NCI-H69 (cell line): ENCODE data around the gene DUS1L.

Experiments used
- DNase-seq: peaks from one replicate; lab custom pipeline; 2025; lab: John Stamatoyannopoulos, UW

DUS1L gene

GRCh38 chr17:82087961-82088837 is 22.6 kb upstream of the DUS1L start:
- no peak for DNase-seq

- DNase-seq, result no peak
Measured at GRCh38 chr17:82086941-82087906, 21.6 kb upstream of the DUS1L start.

GRCh38 chr17:82085931-82086764 is 20.5 kb upstream of the DUS1L start:
- no peak for DNase-seq

- DNase-seq, result no peak
Measured at GRCh38 chr17:82085031-82085861, 19.6 kb upstream of the DUS1L start.

GRCh38 chr17:82084373-82085030 is 18.9 kb upstream of the DUS1L start:
- no peak for DNase-seq

GRCh38 chr17:82083533-82084359 is 18.1 kb upstream of the DUS1L start:
- no peak for DNase-seq

GRCh38 chr17:82083009-82083408 is 17.4 kb upstream of the DUS1L start:
- DNase-seq, result no peak

GRCh38 chr17:82082456-82082855 is 16.9 kb upstream of the DUS1L start:
- no peak for DNase-seq

GRCh38 chr17:82081966-82082365 is 16.4 kb upstream of the DUS1L start:
- no peak for DNase-seq

- DNase-seq, result no peak
Measured at GRCh38 chr17:82081546-82081945, 15.9 kb upstream of the DUS1L start.

- DNase-seq, result no peak
Measured at GRCh38 chr17:82080789-82081464, 15.3 kb upstream of the DUS1L start.

- no peak for DNase-seq
Measured at GRCh38 chr17:82080048-82080788, 14.6 kb upstream of the DUS1L start.

GRCh38 chr17:82079001-82079677 is 13.5 kb upstream of the DUS1L start:
- DNase-seq, result no peak

GRCh38 chr17:82078433-82078832 is 12.8 kb upstream of the DUS1L start:
- DNase-seq, result no peak

GRCh38 chr17:82077617-82078358 is 12.2 kb upstream of the DUS1L start:
- peak; percentile 21 for DNase-seq

GRCh38 chr17:82076785-82077591 is 11.4 kb upstream of the DUS1L start:
- DNase-seq, result no peak
